ENCODE results near the gene TMEM161A.

TMEM161A gene

DNA sequence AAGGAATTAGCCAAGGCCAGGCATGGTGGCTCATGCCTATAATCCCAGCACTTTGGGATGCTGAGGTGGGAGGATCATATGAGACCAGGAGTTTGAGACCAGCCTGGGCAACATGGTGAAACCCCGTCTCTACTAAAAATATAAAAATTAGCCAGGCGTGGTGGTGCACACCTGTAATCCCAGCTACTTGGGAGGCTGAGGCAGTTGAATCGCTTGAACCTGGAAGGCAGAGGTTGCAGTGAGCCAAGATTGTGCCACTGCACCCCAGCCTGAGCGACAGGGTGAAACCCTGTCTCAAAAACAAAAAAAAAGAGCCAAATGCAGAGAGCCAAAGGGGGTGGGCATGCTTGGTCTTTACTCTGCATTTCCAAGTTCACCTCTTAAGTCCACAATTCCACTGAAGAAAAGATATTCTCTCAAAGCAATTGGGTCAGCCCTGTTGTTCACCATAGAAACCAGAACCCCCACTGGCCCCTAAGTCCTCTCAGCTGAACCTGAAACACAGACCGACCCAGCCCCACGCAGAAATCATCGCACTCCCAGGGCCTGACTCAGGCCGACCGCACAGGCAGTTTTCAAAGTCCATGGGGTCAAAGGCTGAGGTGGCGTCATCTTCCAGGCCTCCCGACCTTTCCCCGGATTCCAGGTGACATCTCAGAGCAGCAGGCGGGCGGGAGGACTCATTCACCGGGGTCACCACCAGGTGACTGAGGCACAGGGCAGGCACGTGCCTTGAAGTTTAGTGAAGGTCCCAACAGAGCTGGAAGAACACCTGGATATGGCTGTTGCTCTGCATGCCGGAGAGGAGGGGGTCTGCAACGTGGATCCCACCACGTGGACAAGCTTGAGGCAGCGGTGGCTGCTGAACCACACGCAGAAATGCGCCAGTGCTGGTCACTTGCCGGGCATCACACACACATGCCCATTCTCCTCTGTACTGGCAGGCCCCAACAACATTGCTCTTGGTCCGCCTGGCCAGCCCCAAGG lies 41.3 kb downstream of the TMEM161A start:
- DNase-seq (ENCODE audit: low spot score), result no peak

DNA sequence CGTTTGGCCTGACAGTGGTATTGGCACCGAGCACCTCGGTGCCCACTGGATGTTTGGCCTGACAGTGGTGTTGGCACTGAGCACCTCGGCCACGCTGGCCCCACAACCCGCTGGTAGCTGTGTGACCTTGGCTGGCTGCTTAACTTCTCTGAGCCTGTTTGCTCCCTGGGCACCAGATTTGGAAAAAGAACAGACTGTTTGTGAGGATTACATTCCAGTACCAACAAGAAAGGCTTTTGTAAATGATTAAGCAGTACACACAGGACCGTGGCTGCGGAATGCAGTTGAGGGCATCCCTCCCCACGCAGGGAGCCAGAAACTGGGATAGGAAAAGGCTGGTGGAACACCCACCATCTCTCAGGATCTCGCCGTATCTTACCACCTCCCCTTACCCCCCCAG lies 42.6 kb downstream of the TMEM161A start:
- DNase-seq (ENCODE audit: low spot score), result no peak

DNA sequence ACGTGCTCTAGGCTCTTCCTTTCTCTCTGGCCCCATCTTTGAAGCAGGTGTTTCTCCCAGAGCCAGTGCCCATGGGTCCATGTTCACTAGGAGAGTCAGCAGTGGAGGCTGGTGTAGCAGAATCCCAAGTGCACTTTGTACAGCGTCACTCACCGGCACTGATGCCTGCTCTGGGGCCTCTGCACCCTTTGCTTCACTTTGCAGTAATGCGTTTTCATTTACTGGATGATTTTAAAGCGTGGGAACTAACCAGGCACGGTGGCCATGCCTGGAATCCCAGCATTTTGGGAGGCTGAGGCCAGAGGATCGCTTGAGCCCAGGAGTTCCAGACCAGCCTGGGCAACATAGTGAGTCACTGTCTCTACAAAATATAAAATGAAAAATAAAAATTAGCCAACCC lies 43.8 kb downstream of the TMEM161A start:
- DNase-seq (ENCODE audit: low spot score), result no peak

DNA sequence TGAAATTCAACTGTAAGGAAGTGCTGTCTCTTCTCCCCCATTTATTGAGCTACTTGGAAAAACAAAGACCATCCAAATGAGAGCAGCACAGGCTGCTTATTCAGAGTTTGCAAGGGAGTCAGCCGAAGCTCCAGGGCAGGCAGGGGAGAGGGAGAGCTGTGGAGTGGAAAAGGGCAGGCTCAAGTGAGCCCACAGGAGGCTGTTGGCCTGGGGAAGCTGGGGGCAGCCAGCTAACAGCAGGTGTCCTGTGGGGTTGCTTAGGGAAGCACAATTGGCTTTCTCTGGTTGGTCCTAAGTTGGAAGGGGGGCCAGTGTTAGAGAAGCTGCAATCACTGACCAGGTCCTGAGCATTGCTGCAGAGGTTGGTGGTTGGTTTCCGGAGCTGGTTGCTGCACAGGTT lies 50.6 kb downstream of the TMEM161A start:
- DNase-seq (ENCODE audit: low spot score), result no peak

DNA sequence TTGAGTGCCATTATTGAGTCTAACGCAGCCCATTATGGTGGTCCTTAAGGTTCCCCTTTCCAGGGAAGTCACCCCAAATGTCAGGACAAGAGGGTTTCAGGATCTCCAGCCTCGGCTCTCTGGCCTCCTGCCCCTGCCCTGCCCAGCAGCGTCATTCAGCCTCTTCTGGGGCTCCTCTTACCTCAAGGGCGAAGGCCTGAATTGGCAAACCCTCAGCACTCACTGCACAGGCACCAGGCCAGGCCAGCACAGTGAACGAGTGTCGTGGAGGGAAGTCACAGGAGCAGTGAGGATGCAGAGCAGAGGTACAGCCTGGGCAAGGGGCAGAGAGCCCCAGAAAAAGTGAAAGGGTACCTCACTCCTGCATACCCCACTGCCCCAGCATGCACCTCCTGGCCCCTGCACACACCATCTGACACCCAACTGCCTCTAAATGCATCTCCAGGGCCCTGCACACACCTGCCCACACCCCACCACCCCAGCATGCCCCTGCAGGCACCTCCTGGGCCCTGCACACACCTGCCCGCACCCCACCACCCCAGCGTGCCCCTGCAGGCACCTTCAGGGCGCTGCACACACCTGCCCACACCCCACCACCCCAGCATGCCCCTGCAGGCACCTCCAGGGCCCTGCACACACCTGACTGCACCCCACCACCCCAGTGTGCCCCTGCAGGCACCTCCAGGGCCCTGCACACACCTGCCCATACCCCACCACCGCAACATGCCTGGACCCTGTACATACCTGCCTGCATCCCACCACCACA lies 54.7 kb downstream of the TMEM161A start:
- no peak for DNase-seq (ENCODE audit: low spot score)

GRCh38 chr19:19081642-19082151 lies 56.6 kb downstream of the TMEM161A start:
- no peak for DNase-seq (ENCODE audit: low spot score)

DNA sequence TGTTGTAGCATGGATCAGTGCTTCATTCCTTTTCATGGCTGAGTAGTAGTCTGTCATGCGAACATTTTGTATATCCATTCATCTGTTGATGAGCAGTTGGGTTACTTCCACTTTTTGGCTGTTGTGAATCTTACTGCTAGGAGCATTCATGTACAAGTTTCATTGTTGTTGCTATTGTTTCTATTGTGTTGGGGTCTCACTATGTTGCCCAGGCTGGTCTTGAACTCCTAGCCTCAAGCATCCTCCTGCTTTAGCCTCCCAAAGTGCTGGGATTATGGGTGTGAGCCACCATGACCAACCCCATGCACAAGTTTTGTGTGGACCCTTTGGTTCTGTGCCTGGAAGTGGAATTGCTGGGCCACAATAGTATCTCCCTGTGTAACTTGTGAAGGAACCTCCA lies 58.7 kb downstream of the TMEM161A start:
- DNase-seq (ENCODE audit: low spot score), result no peak

- DNase-seq (ENCODE audit: low spot score), result no peak
Measured at GRCh38 chr19:19078801-19079200, 59.5 kb downstream of the TMEM161A start.

DNA sequence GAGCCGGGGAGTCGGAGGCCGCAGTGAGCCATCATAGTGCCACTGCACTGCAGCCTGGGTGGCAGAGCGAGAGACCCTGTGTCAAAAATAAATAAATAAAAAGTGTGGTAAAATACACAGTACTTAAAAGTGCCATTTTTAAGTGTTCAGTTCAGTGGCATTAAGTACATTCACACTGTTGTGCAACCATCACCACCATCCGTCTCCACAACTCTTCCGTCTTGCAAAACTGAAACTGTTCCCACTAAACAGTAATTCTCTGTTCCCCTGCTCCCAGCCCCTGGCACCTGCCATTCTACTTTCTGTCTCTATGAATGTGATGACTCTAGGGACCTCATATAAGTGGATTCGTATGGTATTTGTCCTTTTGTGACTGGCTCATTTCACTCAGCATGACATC lies 61.2 kb downstream of the TMEM161A start:
- no peak for DNase-seq (ENCODE audit: low spot score)

- no peak for DNase-seq (ENCODE audit: low spot score)
Measured at GRCh38 chr19:19076476-19076875, 61.8 kb downstream of the TMEM161A start.

- DNase-seq (ENCODE audit: low spot score), result no peak
Measured at GRCh38 chr19:19075126-19075525, 63.2 kb downstream of the TMEM161A start.

DNA sequence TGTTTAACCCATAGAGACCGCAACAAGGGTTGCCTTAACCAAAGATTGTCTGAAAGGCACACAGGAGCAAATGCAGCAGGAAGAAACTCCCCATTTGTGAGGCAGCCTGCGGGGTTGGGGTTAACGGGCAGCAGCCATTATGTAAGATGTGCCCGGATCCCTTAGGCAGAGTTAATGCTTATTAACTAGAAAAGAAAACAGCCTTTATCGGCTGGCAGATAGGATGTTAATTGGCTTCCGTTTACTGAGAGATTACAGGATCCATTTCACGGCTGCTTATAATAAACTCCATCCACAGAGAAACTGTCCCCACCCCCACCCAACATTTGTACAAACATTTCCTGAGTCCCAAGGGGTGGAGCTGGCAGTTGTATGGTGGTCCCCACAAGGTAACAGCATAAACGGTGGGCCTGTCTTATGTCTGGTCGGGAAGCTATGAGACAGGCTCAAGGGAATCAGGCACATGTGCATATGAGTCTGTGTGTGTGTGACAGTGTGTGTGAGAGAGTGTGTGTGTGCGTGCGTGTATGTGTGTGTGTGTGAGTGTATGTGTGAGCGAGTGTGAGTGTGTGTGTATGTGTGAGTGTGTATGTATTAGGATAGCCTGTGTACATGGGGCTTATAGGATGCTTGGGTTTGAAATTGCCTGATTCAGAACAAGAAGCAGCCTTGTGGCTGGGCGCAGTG lies 63.9 kb downstream of the TMEM161A start:
- no peak for DNase-seq (ENCODE audit: low spot score)

DNA sequence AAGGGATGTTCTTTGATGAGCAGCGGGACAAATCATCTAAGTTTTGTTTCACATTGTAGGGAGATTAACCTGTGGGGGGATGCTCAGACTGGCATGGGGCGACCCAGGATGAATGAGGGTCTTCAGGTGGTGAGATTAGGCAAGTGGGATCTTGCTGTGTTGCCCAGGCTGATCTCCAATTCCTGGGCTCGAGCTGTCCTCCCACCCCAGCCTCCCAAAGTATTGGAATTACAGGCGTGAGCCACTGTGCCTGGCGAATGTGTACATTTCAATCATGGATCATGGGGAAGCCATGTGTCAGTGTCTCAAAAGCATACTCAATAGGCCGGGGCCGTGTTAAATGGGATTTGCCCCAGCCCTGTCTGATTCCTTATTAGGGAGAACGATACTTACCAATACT lies 66.4 kb downstream of the TMEM161A start:
- DNase-seq (ENCODE audit: low spot score), result no peak
